Activated CD8-positive, alpha-beta memory T cell treated with anti-CD3 and anti-CD28 coated beads, Interleukin-2, amount 10 ng/mL, durations not matched to agents 7 days and 5 days (primary cell): ENCODE data around the gene CCDC122. TPM values are rescaled to one million over a fixed set of nuclear protein-coding genes. Genes with fewer than 3 reads are reported as not detected.
A peak's percentile ranks its signal among the peaks of the same experiment; 100 is the strongest.

Source experiments
- ATAC-seq: fragments of 150-1000 bp; cut with Tn5 transposase; one replicate; pipeline ENCODE4 v1.10.0; 2021; ENCODE audit warnings: moderate library complexity
- CTCF ChIA-PET: fragments of 350-600 bp; sonication (Branson Sonifier 250); formaldehyde crosslinking; loops from one replicate; lab custom pipeline; 2021; ENCODE audit warnings: antibody characterized with exemption; lab: Charles Lee
- DNase-seq: peaks from one replicate; pipeline ENCODE4 v3.0.0-alpha.2; 2020
- H3K27ac Mint-ChIP-seq: one replicate; pipeline ENCODE4 v1.8.0; 2021; ENCODE audit warnings: mild to moderate bottlenecking, mixed read lengths
- H3K27me3 Mint-ChIP-seq: one replicate; pipeline ENCODE4 v1.8.0; 2021; ENCODE audit warnings: mixed read lengths
- H3K36me3 Mint-ChIP-seq: one replicate; pipeline ENCODE4 v1.8.0; 2021; ENCODE audit warnings: mild to moderate bottlenecking, mixed read lengths
- H3K4me1 Mint-ChIP-seq: one replicate; pipeline ENCODE4 v1.8.0; 2021; ENCODE audit warnings: mixed read lengths
- H3K4me3 Mint-ChIP-seq: one replicate; pipeline ENCODE4 v1.8.0; 2021; ENCODE audit warnings: mild to moderate bottlenecking, moderate library complexity, mixed read lengths
- H3K9me3 Mint-ChIP-seq: one replicate; pipeline ENCODE4 v1.8.0; 2022; ENCODE audit warnings: low read depth, mixed read lengths
- total RNA-seq, 2 experiments: library from RNA; stranded (reverse); gene quantifications; one replicate each; pipeline ENCODE4 v1.2.3, GENCODE V29; 2021

The CCDC122 gene
- total RNA-seq, 2 experiments from 2014 or later: 1.3 to 2.0 TPM

DNA sequence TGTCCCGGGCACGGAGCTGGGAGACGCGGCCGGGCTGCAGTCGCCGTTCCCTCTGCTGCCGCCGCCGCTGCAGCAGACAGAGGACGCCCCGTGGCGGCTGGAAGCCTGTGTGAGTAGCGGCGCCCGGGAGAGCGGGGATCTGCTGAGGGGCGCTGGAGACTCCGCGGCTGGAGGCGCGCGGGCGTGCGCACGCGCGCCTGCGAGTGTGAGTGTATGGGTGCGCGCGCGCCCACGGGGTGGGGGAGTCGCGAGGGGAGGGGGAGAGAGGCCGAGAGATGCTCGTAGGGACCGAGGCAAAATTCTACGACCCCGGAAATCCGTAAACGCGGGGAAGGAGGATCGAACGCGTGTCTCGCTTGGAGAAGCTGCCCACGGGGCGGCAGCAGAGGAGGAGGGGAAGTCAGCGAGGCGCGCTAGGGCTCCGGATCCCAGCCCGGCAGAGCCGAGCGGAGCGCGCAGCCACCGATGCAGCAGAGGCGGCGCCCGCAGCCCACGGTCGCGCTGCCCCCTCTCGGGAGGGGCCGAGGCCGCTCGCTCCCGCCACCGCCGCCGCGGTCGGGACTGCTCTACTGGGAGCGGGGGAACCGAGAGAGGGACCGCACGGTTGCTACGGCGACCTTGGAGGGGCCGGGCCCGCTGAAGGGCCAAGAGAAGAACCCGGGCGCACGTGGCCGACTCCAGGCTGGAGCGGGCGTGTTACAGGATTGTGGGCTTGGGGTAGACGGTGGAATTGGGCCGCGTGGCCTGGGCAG lies 92.6 kb downstream of the CCDC122 start, which contains the start of gene ENOX1:
TSS of gene ENOX1 (minus strand) at position 207 of the 752 bp plus-strand sequence.
- DNase-seq: no peak
- H3K4me3 Mint-ChIP-seq: peak within 1 kb of the TSS; percentile 70
- CTCF ChIA-PET: no interaction called here
- H3K36me3 Mint-ChIP-seq: no peaks in the 10 kb centered on the region
- H3K27me3 Mint-ChIP-seq: peaks cover 69% of the 10 kb centered on the region
- H3K9me3 Mint-ChIP-seq: no peaks in the 10 kb centered on the region
- H3K4me1 Mint-ChIP-seq: peaks cover 13% of the 10 kb centered on the region
- peak; percentile 57 for ATAC-seq
- no peak within 1 kb of the TSS for H3K27ac Mint-ChIP-seq

DNA sequence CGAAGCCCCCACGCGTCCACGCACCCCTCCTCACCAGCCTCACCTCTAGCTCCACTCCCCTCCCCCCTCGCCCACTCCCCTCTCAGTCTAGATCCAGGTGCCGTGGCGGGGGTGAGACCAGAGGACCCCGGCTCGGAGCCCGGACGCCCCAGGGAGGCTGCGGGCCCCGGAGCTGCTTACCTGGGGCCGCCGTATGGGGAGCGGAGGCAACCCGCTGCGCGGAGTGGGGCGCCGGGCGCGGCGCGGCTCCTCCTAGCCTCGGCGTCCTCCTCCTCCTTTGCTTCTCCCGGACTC lies 93.1 kb downstream of the CCDC122 start:
- Mint-ChIP-seq H3K27ac (no peak overlapping the region), H3K36me3 (no peaks in the 10 kb centered on the region), H3K27me3 (peaks cover 68% of the 10 kb centered on the region), H3K9me3 (no peaks in the 10 kb centered on the region), H3K4me3 (peak overlapping the region; percentile 70), H3K4me1 (peaks cover 13% of the 10 kb centered on the region)
- CTCF ChIA-PET: interaction anchor here (1.0 kb wide), 1 partner anchor 9 kb away, joined by 3 read pairs; no protein-coding TSS in a partner anchor
- ATAC-seq (no peak), DNase-seq (no peak)

Other genes starting within 250 kb of the CCDC122 start
- gene ENOX1, start 92.8 kb downstream of the CCDC122 start, total RNA-seq: 1 to 10 TPM in 1 of 2 experiments, not detected in 1; 2.4 TPM
- gene LACC1, start 164 bp upstream of the CCDC122 start, total RNA-seq: 1 to 10 TPM; 3.2 to 4.8 TPM